ENCODE results near the gene SLC9A5.
A peak's percentile ranks its signal among the peaks of the same experiment; 100 is the strongest.

Gene SLC9A5

DNA sequence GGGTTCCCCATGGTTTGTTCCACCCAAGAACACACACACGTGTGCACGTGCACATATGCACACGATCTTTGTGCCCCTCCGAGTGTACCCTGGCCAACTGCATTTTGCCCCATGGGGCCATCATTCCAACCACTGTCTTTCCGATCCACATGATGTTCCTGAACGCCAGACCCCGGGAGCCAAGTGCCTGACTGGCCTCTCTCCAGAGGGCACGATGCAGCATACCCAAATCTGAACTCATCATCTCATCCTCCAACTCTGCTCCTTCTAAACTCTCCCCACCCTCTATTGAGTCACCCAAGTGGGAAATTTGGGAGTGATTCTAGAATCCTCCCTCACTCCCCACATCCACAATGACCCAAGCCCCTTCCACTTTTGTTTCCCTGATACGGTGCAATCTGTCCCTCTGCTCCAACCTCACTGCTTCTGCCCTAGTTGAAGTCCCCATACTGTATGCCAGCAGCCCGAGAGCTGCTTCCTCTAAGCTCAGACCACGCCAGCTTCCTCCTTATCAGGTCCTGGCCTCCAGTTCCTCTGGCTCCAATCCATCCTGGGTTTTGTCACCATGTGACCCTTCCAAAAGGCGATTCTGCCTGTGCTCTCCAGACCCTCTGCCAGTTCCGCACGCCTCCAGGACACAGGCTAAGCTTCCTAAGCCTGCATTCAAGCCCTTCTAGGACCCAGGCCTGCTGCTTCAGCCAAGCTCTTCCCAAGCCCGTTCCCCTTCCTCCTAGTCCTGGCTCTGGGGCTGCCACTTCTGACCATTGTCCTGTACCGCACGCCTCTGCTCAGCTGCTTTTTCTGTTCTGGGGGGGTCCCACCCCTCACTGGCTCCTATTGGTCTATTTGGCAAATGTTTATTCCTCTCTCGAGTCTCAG is 31.9 kb upstream of the SLC9A5 start:
- DNase-seq (ENCODE audit: extremely low read depth, low read depth): no peak
- no peak overlapping the region for H3K4me3 ChIP-seq (replicated peaks; ENCODE audit: low read depth, low read length)
- TF ChIP-seq, protein P1, sequence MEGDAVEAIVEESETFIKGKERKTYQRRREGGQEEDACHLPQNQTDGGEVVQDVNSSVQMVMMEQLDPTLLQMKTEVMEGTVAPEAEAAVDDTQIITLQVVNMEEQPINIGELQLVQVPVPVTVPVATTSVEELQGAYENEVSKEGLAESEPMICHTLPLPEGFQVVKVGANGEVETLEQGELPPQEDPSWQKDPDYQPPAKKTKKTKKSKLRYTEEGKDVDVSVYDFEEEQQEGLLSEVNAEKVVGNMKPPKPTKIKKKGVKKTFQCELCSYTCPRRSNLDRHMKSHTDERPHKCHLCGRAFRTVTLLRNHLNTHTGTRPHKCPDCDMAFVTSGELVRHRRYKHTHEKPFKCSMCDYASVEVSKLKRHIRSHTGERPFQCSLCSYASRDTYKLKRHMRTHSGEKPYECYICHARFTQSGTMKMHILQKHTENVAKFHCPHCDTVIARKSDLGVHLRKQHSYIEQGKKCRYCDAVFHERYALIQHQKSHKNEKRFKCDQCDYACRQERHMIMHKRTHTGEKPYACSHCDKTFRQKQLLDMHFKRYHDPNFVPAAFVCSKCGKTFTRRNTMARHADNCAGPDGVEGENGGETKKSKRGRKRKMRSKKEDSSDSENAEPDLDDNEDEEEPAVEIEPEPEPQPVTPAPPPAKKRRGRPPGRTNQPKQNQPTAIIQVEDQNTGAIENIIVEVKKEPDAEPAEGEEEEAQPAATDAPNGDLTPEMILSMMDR (IDR thresholded peaks at IDR 0.05; ENCODE audit: low read depth, low read length, missing control alignments): no peak

DNA sequence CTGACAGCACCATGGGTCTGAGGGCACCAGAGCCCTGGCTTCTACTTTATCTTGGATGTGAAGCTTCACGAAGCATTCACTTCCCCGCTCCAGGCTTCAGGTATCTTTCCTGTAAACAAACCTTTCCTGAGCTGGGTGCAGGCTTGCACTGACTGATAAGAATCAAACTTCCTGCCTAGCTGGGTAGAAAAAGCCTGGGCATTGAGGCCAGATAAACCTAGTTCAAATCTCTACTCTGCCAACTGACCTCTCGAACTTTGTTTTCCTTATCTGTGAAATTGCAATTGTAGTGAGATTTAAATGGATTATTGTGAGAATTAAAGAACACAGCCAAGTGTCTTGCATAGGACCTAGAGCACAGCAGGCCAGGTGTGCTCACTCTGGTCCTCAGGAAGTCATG is 24.8 kb upstream of the SLC9A5 start:
- no peak overlapping the region for H3K4me3 ChIP-seq (replicated peaks; ENCODE audit: low read depth, low read length)
- TF ChIP-seq, protein P1 (IDR thresholded peaks at IDR 0.05; ENCODE audit: low read depth, low read length, missing control alignments): no peak
- DNase-seq (ENCODE audit: extremely low read depth, low read depth): no peak

DNA sequence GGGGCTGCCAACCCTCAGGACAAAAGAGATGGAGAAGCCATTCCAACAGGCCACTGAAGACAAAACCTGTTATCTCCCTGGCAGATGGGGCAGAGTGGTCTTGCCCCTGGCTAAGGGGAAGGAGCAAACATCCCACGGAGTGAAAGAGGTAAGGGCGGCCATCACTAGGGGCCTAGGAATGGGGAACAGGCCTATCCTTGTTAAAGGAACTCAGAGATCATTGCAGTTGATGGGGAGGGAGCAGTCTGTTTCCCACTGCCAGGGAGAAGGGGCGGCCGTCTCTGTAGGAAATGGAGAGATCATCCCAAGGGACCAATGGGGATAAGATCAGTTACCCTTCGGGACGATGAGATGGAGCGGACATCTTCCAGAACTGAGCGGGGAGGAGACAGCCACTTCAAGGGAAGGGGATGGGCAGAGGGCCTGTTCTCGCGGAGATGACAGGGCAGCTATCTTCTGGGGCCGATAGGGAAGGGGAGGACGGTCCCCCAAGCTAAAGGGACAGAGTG is 22.4 kb upstream of the SLC9A5 start:
- H3K4me3 ChIP-seq (replicated peaks; ENCODE audit: low read depth, low read length): peak overlapping the region; percentile 100
- TF ChIP-seq, protein P1 (IDR thresholded peaks at IDR 0.05; ENCODE audit: low read depth, low read length, missing control alignments): no peak
- no peak for DNase-seq (ENCODE audit: extremely low read depth, low read depth)

DNA sequence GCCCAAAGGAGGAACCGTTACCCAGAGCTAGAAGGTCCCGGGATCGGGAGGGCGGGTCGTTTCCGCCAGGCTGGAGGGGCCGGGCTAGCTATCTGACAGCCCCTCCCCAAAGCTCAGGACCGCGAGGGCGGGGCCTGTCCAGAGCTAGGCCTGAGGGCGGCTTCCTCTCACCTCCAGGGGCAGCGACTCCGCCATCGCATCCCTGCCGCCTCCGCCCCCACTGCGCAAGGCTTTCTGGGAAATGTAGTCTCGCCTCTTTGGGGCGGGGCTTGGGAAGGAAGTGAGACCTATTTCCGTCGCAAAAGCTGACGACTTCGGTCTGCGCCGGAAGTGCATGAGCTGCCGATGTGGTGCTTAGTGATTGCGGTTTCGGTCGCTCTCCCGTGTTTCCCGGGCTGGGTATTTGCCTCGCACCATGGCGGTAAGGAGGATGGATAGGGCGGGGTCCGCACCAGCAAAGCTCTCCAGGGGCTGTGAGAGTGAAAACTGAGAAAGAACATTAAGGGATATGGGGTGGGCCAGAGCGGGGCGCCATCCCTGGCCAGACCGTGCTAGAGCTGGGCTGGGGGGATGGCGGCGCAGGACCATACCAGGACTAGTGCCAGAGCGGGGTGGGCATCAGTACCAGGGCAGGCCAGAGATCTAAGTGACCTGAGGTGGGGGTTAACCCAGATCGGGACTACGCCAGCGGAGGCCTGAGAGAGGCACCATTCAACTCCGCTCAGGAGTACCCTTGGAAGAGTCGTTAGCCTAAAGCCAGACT is 21.8 kb upstream of the SLC9A5 start, which contains the start of gene TMEM208:
TMEM208 (plus strand) TSS at position 327 of the 763 bp plus-strand sequence; CDS start at position 416, 89 bp downstream.
- TF ChIP-seq, protein P1 (IDR thresholded peaks at IDR 0.05; ENCODE audit: low read depth, low read length, missing control alignments): no peak
- DNase-seq (ENCODE audit: extremely low read depth, low read depth): peak; percentile 95
- H3K4me3 ChIP-seq (replicated peaks; ENCODE audit: low read depth, low read length): peak within 1 kb of the TSS; percentile 100

DNA sequence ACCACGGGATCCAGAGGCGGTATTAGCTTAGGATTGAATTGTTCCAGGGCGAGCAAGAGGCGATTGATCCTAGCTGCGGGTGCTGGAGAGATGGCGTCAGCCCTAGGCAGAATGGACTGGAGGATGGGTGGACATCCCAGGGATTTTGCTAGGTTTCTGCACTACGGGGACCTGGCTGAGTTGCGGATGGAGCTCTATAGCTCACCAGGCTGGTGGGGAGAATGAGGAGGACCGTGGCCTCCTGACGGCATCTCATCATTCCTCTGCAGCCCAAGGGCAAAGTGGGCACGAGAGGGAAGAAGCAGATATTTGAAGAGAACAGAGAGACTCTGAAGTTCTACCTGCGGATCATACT is 21.2 kb upstream of the SLC9A5 start:
- DNase-seq (ENCODE audit: extremely low read depth, low read depth): no peak
- H3K4me3 ChIP-seq (replicated peaks; ENCODE audit: low read depth, low read length): peak overlapping the region; percentile 100
- TF ChIP-seq, protein P1 (IDR thresholded peaks at IDR 0.05; ENCODE audit: low read depth, low read length, missing control alignments): no peak

DNA sequence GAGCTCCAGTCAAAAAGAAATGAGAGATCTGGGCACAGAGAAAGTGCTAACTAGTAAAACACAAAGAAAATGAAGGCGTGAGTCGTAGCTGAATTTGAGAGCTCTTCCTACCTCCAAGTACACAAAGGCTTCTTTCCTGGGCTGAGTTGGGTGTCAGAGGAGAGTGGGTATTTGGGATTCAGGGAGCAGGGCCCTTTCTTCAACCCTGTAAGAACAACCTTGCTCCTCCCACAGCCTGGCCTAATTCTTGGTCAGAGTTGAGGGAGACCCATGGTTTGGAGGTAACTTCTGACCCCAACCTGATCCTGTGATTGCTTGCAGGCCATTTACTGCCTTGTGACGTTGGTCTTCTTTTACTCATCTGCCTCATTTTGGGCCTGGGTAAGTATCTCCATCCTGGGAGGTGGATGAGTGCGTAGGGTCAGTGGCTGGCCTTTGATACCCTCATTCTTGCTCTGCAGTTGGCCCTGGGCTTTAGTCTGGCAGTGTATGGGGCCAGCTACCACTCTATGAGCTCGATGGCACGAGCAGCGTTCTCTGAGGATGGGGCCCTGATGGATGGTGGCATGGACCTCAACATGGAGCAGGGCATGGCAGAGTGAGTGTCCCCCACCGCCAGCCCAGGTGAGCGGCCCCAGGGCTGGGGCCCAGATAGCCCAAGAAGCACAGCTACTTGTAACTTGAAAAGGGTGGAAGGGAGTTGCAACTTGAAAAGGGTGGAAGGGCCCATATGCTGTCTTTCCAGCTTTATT is 20.6 kb upstream of the SLC9A5 start:
- peak overlapping the region; percentile 100 for H3K4me3 ChIP-seq (replicated peaks; ENCODE audit: low read depth, low read length)
- DNase-seq (ENCODE audit: extremely low read depth, low read depth): no peak
- TF ChIP-seq, protein P1 (IDR thresholded peaks at IDR 0.05; ENCODE audit: low read depth, low read length, missing control alignments): no peak

Measured in HFF-Myc (cell line).